CD4-positive, alpha-beta T cell treated with Interleukin-6 for 4 hours (primary cell): ENCODE results near the gene MRPS18A.
A peak's percentile ranks its signal among the peaks of the same experiment; 100 is the strongest.
"Not testable (repeated sequence)": the region's sequence is repeated elsewhere in the genome, so short reads cannot be mapped to it uniquely, and the experiment has no call there.

Source experiments
- DNase-seq: peaks from one replicate; pipeline ENCODE4 v3.0.0-alpha.2; 2020; ENCODE audit warnings: mixed read lengths

Gene MRPS18A

GRCh38 chr6:43669050-43669921, 18.3 kb downstream of the MRPS18A start:
- no peak for DNase-seq

GRCh38 chr6:43668151-43669028, 19.2 kb downstream of the MRPS18A start:
- peak; percentile 52 for DNase-seq

DNA sequence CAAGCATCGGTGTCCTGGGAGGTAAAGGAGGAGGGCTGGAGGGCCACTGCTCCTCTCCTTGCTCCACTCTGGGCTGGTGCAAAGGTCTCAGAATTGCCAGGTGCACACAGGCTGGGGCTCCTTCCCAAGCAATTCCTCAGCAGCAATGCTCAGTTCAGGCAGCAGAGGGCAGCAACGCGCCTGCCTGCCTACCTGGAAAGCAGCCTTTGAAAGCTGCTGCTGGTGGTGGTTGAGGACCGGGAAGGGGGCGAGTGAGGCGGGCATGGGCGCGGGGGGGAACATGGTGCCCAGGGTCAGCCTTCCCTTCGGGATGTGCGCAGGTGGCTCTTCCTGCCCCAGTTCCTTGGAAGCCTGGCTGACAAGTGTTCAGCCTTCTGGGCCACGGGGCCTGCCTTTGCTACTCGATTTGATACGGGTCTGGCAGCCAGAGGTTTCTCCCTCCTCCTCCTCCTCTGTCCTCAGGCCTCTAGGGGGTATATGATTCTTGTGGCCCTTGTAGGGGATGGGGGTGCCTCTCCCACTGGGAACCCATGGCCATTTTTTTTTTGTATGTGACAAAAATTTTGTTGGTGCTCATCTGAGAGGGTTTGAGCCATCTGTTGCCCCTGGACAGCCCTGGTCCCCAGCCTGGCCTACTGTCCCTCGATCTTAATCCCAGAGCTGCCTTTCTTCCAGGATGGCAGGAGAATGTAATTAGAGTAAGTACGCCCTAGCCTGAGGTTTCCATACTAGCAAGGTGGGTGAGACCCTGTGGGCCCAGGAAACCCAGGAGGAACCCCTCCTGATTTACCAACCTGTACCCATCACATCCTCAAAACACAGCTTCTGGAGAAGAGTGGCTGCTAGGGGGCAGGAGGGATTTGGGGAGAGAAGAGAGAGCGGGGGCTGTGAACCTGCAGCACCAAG, 20.1 kb downstream of the MRPS18A start:
- DNase-seq: peak; percentile 84

DNA sequence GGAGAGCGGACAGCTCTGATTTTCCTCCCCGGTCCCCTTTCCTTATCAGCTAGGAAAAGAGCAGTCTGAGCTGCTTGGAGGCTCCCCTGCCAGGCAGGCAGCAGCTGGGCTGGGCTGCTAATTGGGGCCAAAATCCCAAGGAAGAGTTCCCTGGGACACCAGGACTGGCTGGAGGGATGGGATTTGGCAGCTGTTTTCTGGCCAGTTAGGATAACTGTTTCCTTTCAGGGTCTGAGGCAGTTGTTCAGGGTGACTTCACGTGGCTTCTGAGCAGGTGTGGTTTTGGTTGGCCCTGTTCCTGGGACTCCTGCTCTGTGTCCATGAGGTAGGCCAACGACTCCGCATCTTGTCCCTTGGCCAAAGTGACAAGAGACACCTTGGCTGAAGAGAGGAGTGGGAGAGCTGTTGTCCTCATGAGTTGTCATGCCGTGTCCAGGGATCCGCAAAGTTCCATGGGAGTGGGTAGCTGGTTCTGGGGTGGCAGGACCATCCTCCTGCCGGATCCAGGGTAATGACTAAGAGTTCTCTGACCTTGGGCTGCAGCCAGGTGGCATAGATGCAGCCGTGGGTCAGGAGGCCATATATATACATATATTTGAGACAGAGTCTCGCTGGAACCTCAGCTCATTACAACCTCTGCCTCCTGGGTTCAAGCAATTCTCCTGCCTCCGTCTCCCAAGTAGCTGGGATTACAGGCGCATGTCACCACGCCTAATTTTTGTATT, 21.2 kb downstream of the MRPS18A start:
- no peak for DNase-seq

DNA sequence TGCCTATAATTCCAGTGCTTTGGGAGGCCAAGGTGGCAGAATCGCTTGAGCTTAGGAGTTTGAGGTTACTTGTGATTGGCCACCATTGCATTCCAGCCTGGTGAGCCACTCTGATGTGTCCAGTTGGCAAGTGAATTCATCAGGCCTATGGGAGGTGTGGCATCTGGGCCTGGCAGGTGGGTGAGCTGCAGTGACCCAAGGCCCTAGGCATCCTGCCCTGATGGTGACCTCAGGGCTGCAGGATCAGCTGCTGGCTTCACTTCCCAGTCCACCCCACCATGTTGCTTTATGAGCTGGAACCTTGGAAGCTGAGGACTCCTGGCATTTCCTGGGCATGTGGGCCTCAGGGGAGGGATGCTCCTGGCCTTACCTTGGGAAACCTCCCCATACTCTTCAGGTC, 22.2 kb downstream of the MRPS18A start:
- DNase-seq: no peak

DNA sequence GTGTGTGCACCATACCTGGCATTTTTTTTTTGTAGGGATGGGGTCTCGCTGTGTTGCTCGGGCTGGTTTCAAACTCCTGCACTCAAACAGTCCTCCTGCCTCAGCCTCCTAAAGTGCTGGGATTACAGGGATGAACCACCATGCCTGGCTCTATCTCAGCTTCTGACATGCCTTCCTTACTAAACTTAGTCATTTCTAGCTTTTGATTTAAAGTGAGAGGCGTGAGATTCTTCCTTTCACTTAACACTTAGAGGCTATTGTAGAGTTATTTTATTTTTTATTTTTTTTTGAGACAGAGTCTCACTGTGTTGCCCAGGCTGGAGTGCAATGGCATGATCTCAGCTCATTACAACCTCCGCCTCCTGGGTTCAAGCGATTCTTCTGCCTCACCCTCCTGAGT, 24.6 kb downstream of the MRPS18A start:
- DNase-seq: not testable (repeated sequence)

- no peak for DNase-seq
These were observed 29.4 kb downstream of the MRPS18A start for GRCh38 chr6:43658161-43658560.

GRCh38 chr6:43657221-43657802, 30.3 kb downstream of the MRPS18A start:
- no peak for DNase-seq

- DNase-seq: not testable (repeated sequence)
These were observed 34.8 kb downstream of the MRPS18A start for GRCh38 chr6:43652822-43653221.

DNA sequence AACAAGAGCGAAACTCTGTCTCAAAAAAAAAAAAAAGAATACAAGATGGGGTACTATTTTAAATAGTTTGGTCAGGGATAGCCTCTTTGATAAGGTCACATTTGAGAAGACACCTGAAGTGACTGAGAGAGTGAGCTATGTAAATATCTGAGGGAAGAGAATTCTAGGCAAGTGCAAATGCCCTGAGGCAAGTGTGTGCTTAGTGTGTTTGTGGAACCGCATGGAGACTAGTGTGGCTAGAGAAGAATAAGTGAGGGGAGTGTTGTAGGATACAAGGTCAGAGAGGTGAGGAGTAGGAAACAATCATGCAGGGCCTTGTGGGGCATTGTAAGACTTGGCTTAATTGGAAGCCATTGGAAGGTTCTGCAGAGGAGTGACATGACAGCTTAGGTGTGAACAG, 39.3 kb downstream of the MRPS18A start:
- no peak for DNase-seq

DNA sequence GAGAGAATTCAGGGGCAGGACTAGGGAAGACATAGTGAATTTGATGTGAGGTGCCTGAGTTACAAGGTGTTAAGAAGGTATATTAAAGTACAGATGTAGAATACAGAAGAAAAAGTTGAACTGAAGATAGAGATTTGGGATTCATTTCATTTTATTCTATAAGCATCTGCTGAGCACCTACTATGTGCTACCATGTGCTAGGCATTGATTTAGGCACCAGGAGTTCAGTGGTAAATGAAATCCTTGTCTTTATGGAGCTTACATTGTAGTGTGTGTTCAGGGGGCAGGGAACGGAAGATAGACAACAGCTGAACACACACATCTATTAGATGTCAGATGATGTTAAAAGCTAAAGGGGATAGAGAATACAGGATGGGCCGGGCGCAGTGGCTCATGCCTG, 40.0 kb downstream of the MRPS18A start:
- DNase-seq: no peak

DNA sequence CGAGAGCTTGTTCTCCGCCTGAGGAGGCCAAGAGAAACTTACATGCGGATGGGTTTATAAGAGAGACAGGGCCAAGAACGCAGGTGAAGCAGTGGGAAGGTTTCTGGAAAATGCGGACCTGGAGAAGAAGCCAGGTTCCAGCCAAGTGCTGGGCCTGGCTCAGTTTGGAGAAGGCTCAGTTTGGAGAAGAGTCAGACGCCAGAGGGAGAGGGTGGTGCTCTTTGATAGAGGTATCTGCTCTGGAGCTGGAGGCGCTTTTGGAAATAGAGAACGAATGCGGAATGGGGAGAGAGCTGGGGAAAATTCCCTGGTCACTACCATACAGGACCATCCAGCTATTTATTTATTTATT, 42.0 kb downstream of the MRPS18A start:
- DNase-seq: no peak

GRCh38 chr6:43644940-43645612, 42.5 kb downstream of the MRPS18A start, which contains the start of gene RSPH9:
RSPH9 (plus strand) TSS chr6:43645036; CDS start chr6:43645099, 63 bp downstream.
- DNase-seq: peak; percentile 80

DNA sequence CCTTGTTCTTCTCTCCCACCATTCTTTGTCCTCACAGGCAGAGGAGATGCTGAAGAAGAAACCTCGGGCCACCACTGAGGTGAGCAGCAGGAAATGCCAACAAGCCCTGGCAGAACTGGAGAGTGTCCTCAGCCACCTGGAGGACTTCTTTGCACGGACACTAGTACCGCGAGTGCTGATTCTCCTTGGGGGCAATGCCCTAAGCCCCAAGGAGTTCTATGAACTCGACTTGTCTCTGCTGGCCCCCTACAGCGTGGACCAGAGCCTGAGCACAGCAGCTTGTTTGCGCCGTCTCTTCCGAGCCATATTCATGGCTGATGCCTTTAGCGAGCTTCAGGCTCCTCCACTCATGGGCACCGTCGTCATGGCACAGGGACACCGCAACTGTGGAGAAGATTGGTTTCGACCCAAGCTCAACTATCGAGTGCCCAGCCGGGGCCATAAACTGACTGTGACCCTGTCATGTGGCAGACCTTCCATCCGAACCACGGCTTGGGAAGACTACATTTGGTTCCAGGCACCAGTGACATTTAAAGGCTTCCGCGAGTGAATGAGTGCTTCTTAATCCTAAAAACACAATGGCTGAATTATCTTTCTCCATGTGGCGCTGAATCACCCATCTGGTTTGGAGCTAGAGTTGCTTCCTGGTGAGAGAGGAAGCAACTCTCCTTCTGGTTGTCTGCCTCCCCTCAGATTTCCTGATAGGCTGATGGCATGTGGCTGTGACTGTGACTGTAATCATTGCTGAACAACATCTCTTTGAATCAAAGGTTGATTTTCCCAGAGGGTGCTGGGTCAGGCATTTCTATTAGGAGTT, 47.4 kb downstream of the MRPS18A start:
- no peak for DNase-seq

DNA sequence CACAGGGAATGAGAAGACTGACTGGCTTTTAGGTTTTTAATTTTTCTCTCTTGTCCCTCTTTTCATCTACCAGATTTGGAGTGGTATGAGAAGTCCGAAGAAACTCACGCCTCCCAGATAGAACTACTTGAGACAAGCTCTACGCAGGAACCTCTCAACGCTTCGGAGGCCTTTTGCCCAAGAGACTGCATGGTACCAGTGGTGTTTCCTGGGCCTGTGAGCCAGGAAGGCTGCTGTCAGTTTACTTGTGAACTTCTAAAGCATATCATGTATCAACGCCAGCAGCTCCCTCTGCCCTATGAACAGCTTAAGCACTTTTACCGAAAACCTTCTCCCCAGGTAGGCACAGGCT, 51.3 kb downstream of the MRPS18A start:
- peak; percentile 29 for DNase-seq

- DNase-seq: peak; percentile 88
These were observed 51.9 kb downstream of the MRPS18A start, which contains the start of gene MAD2L1BP for GRCh38 chr6:43635387-43636307. MAD2L1BP (plus strand) TSS chr6:43635840; CDS start chr6:43635876, 36 bp downstream.

DNA sequence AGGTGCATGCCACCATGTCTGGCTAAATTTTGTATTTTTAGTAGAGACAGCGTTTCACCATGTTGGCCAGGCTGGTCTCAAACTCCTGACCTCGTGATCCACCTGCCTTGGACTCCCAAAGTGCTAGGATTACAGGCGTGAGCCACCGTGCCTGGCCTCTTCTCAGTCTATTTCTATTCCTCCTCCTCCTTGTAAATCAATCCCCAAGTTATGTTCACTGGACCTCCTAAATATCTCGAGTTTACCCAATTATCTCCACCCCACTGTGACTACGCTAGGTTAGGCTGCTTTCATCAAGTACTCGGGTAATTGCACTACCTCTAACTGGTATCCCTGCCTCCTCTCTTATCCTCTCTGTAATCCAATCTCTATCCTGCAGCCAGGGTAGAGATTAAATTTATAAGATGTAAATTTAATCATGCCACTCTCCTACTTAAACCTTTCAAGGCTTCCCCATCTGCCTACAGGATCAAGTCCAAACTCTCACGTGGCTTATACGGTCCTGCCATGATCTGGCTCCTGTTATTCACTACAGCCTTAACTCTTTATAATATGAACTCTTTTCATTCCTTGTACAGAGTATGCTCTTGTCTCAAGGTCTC, 52.8 kb downstream of the MRPS18A start:
- DNase-seq: no peak

DNA sequence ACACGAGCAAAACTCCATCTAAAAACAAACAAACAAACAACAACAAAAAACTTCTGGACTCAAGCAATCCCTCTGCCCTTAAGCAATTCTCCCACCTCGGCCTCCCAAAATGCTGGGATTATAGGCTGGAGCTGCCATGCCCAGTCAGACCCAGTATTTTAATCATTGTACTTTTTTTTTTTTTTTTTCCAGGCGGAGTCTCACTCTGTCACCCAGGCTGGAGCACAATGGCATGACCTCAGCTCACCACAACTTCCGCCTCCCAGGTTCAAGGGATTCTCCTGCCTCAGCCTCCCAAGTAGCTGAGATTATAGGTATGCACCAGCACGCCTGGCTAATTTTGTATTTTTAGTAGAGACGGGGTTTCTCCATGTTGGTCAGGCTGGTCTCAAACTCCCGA, 54.6 kb downstream of the MRPS18A start:
- DNase-seq: not testable (repeated sequence)
